Activated naive CD8-positive, alpha-beta T cell treated with anti-CD3 and anti-CD28 coated beads for 36 hours (primary cell): ENCODE measurements around the gene CEP170B. TPM values are rescaled to one million over a fixed set of nuclear protein-coding genes. Genes with fewer than 3 reads are reported as not detected.
A peak's percentile ranks its signal among the peaks of the same experiment; 100 is the strongest.
"Not testable (repeated sequence)": the region's sequence is repeated elsewhere in the genome, so short reads cannot be mapped to it uniquely, and the experiment has no call there.

Experiments used
- DNase-seq: peaks from one replicate; pipeline ENCODE4 v3.0.0; 2021
- H3K27ac Mint-ChIP-seq: one replicate; pipeline ENCODE4 v1.8.0; 2022; ENCODE audit warnings: mild to moderate bottlenecking, moderate library complexity, mixed read lengths
- H3K27me3 Mint-ChIP-seq: one replicate; pipeline ENCODE4 v1.8.0; 2022; ENCODE audit warnings: mild to moderate bottlenecking, mixed read lengths
- H3K36me3 Mint-ChIP-seq: one replicate; pipeline ENCODE4 v1.8.0; 2021; ENCODE audit warnings: mild to moderate bottlenecking, mixed read lengths
- H3K4me1 Mint-ChIP-seq: one replicate; pipeline ENCODE4 v1.8.0; 2021; ENCODE audit warnings: mixed read lengths
- H3K4me3 Mint-ChIP-seq: one replicate; pipeline ENCODE4 v1.8.0; 2022; ENCODE audit warnings: mild to moderate bottlenecking, moderate library complexity, mixed read lengths
- H3K9me3 Mint-ChIP-seq: one replicate; pipeline ENCODE4 v1.8.0; 2022; ENCODE audit warnings: mixed read lengths
- total RNA-seq, 2 experiments: library from RNA; stranded (reverse); gene quantifications; one replicate each; pipeline ENCODE4 v1.2.3, GENCODE V29; 2021

CEP170B gene
- total RNA-seq, 2 experiments from 2014 or later: 4.6 to 4.7 TPM

- no peaks in the 10 kb centered on the region for H3K36me3 Mint-ChIP-seq
- H3K4me1 Mint-ChIP-seq: peaks cover 6% of the 10 kb centered on the region
Measured at GRCh38 chr14:104830781-104831180, 34.3 kb upstream of the CEP170B start.

GRCh38 chr14:104836171-104836935 is 28.7 kb upstream of the CEP170B start:
- H3K9me3 Mint-ChIP-seq, H3K27ac Mint-ChIP-seq, H3K36me3 Mint-ChIP-seq, H3K4me1 Mint-ChIP-seq, H3K4me3 Mint-ChIP-seq, DNase-seq, H3K27me3 Mint-ChIP-seq: not testable (repeated sequence)

More at GRCh38 chr14:104830781-104831180, 34.3 kb upstream of the CEP170B start:
- Mint-ChIP-seq H3K9me3 (no peaks in the 10 kb centered on the region), H3K27ac (no peak overlapping the region), H3K27me3 (peaks cover 7% of the 10 kb centered on the region), H3K4me3 (no peak overlapping the region)
- no peak for DNase-seq

- no peaks in the 10 kb centered on the region for H3K9me3 Mint-ChIP-seq
- no peak overlapping the region for H3K4me3 Mint-ChIP-seq
- H3K36me3 Mint-ChIP-seq: no peaks in the 10 kb centered on the region
- H3K4me1 Mint-ChIP-seq: peaks cover 8% of the 10 kb centered on the region
- H3K27me3 Mint-ChIP-seq: peaks cover 56% of the 10 kb centered on the region
- DNase-seq: no peak
- H3K27ac Mint-ChIP-seq: no peak overlapping the region
Measured at GRCh38 chr14:104841730-104842129, 23.3 kb upstream of the CEP170B start.

- peaks cover 64% of the 10 kb centered on the region for H3K27me3 Mint-ChIP-seq
- H3K4me3 Mint-ChIP-seq: no peak overlapping the region
- H3K36me3 Mint-ChIP-seq: no peaks in the 10 kb centered on the region
- H3K9me3 Mint-ChIP-seq: no peaks in the 10 kb centered on the region
- DNase-seq: no peak
- H3K27ac Mint-ChIP-seq: no peak overlapping the region
- peaks cover 8% of the 10 kb centered on the region for H3K4me1 Mint-ChIP-seq
Measured at GRCh38 chr14:104843006-104843405, 22.1 kb upstream of the CEP170B start.

GRCh38 chr14:104843442-104844305 is 21.4 kb upstream of the CEP170B start:
- DNase-seq: no peak
- H3K4me1 Mint-ChIP-seq: peaks cover 8% of the 10 kb centered on the region
- no peak overlapping the region for H3K27ac Mint-ChIP-seq
- peak overlapping the region; percentile 22 for H3K4me3 Mint-ChIP-seq
- no peaks in the 10 kb centered on the region for H3K9me3 Mint-ChIP-seq
- H3K36me3 Mint-ChIP-seq: no peaks in the 10 kb centered on the region
- H3K27me3 Mint-ChIP-seq: peaks cover 63% of the 10 kb centered on the region

GRCh38 chr14:104844306-104845032 is 20.6 kb upstream of the CEP170B start:
- peaks cover 67% of the 10 kb centered on the region for H3K27me3 Mint-ChIP-seq

GRCh38 chr14:104845033-104845666 is 19.9 kb upstream of the CEP170B start:
- H3K9me3 Mint-ChIP-seq: no peaks in the 10 kb centered on the region
- no peak overlapping the region for H3K4me3 Mint-ChIP-seq

More at GRCh38 chr14:104844306-104845032, 20.6 kb upstream of the CEP170B start:
- DNase-seq: no peak
- Mint-ChIP-seq H3K4me3 (peak overlapping the region; percentile 42), H3K4me1 (peaks cover 8% of the 10 kb centered on the region), H3K36me3 (no peaks in the 10 kb centered on the region), H3K27ac (no peak overlapping the region), H3K9me3 (no peaks in the 10 kb centered on the region)

GRCh38 chr14:104845834-104846441 is 19.1 kb upstream of the CEP170B start:
- DNase-seq: no peak
- H3K27ac Mint-ChIP-seq: no peak overlapping the region
- no peaks in the 10 kb centered on the region for H3K9me3 Mint-ChIP-seq
- peaks cover 8% of the 10 kb centered on the region for H3K4me1 Mint-ChIP-seq
- H3K4me3 Mint-ChIP-seq: no peak overlapping the region
- H3K27me3 Mint-ChIP-seq: peaks cover 73% of the 10 kb centered on the region
- H3K36me3 Mint-ChIP-seq: no peaks in the 10 kb centered on the region

More at GRCh38 chr14:104845033-104845666, 19.9 kb upstream of the CEP170B start:
- H3K36me3 Mint-ChIP-seq: no peaks in the 10 kb centered on the region
- H3K27ac Mint-ChIP-seq: no peak overlapping the region
- DNase-seq: no peak
- peaks cover 72% of the 10 kb centered on the region for H3K27me3 Mint-ChIP-seq
- H3K4me1 Mint-ChIP-seq: peaks cover 8% of the 10 kb centered on the region

GRCh38 chr14:104852280-104852663 is 12.8 kb upstream of the CEP170B start:
- Mint-ChIP-seq H3K4me3 (no peak overlapping the region), H3K27ac (no peak overlapping the region), H3K36me3 (no peaks in the 10 kb centered on the region), H3K9me3 (no peaks in the 10 kb centered on the region), H3K27me3 (peaks cover 29% of the 10 kb centered on the region), H3K4me1 (no peaks in the 10 kb centered on the region)
- DNase-seq: no peak

- Mint-ChIP-seq H3K27me3 (peaks cover 13% of the 10 kb centered on the region), H3K36me3 (no peaks in the 10 kb centered on the region), H3K27ac (no peak overlapping the region), H3K4me1 (no peaks in the 10 kb centered on the region), H3K4me3 (no peak overlapping the region), H3K9me3 (no peaks in the 10 kb centered on the region)
- DNase-seq: no peak
Measured at GRCh38 chr14:104855532-104856090, 9.5 kb upstream of the CEP170B start.

- no peaks in the 10 kb centered on the region for H3K36me3 Mint-ChIP-seq
- no peak overlapping the region for H3K4me3 Mint-ChIP-seq
- H3K9me3 Mint-ChIP-seq: no peaks in the 10 kb centered on the region
- no peaks in the 10 kb centered on the region for H3K4me1 Mint-ChIP-seq
- H3K27me3 Mint-ChIP-seq: peaks cover 7% of the 10 kb centered on the region
- H3K27ac Mint-ChIP-seq: no peak overlapping the region
- no peak for DNase-seq
Measured at GRCh38 chr14:104856157-104856868, 8.8 kb upstream of the CEP170B start.

GRCh38 chr14:104856869-104857860 is 7.9 kb upstream of the CEP170B start:
- Mint-ChIP-seq H3K27ac (no peak overlapping the region), H3K27me3 (peaks cover 5% of the 10 kb centered on the region), H3K4me1 (no peaks in the 10 kb centered on the region), H3K9me3 (no peaks in the 10 kb centered on the region), H3K4me3 (no peak overlapping the region), H3K36me3 (no peaks in the 10 kb centered on the region)
- no peak for DNase-seq

GRCh38 chr14:104857931-104858330 is 7.1 kb upstream of the CEP170B start:
- not testable (repeated sequence) for H3K36me3 Mint-ChIP-seq, H3K27me3 Mint-ChIP-seq, H3K27ac Mint-ChIP-seq, DNase-seq, H3K9me3 Mint-ChIP-seq, H3K4me3 Mint-ChIP-seq, H3K4me1 Mint-ChIP-seq
